NB4 (cell line): Measurements from ENCODE around the gene SULT6B1.

ENCODE experiments used
- POLR2A ChIP-seq: IDR thresholded peaks from 2 replicates; pipeline ENCODE4 v1.6.1; 2011; ENCODE audit warnings: mild to moderate bottlenecking; ENCODE audit not compliant: insufficient read length; ENCODE audit errors: extremely low read depth
- TF ChIP-seq, protein P1 (sequence below): IDR thresholded peaks from one replicate; pipeline ENCODE4 v1.5.1; 2012; ENCODE audit warnings: low read depth, low read length

DNA sequence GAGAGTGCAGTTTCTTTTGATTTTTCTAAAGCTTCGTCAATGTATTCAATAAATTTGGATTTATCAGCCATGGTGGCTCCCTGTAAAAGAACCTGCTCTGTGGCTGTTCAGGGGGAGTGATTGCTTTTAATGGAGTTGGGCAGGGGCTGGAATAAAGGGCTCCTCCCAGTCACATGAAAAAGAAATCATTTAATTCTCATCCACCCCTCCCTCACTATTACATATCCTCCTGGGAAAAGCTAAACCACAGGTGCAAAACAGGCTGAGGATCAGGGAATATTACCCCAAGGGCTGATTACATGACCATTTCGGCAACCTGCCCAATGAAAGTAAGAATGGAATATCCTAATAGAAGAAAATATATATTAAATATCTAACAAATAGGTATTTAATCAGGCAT is at the start of gene SULT6B1:
- TF ChIP-seq, protein P1, sequence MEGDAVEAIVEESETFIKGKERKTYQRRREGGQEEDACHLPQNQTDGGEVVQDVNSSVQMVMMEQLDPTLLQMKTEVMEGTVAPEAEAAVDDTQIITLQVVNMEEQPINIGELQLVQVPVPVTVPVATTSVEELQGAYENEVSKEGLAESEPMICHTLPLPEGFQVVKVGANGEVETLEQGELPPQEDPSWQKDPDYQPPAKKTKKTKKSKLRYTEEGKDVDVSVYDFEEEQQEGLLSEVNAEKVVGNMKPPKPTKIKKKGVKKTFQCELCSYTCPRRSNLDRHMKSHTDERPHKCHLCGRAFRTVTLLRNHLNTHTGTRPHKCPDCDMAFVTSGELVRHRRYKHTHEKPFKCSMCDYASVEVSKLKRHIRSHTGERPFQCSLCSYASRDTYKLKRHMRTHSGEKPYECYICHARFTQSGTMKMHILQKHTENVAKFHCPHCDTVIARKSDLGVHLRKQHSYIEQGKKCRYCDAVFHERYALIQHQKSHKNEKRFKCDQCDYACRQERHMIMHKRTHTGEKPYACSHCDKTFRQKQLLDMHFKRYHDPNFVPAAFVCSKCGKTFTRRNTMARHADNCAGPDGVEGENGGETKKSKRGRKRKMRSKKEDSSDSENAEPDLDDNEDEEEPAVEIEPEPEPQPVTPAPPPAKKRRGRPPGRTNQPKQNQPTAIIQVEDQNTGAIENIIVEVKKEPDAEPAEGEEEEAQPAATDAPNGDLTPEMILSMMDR, result no peak
- no peak for TF ChIP-seq POLR2A
